NCI-H2171 (cell line): ENCODE data around the gene GSTA1.
"Not testable (repeated sequence)": the region's sequence is repeated elsewhere in the genome, so short reads cannot be mapped to it uniquely, and the experiment has no call there.

Experiments
- DNase-seq: peaks from one replicate; lab custom pipeline; 2025; lab: John Stamatoyannopoulos, UW

GSTA1 gene

GRCh38 chr6:52757651-52758338 is 45.8 kb downstream of the GSTA1 start:
- not testable (repeated sequence) for DNase-seq

GRCh38 chr6:52754443-52754842 is 49.2 kb downstream of the GSTA1 start:
- DNase-seq: no peak

- not testable (repeated sequence) for DNase-seq
Measured at GRCh38 chr6:52753137-52753536, 50.5 kb downstream of the GSTA1 start.

- DNase-seq: no peak
Measured at GRCh38 chr6:52752310-52752709, 51.3 kb downstream of the GSTA1 start.

GRCh38 chr6:52749556-52750152 is 54.0 kb downstream of the GSTA1 start:
- no peak for DNase-seq

- not testable (repeated sequence) for DNase-seq
Measured at GRCh38 chr6:52747301-52747700, 56.3 kb downstream of the GSTA1 start.

- no peak for DNase-seq
Measured at GRCh38 chr6:52746213-52746612, 57.4 kb downstream of the GSTA1 start.

- DNase-seq: no peak
Measured at GRCh38 chr6:52745764-52746201, 57.8 kb downstream of the GSTA1 start.

- DNase-seq: no peak
Measured at GRCh38 chr6:52741872-52742271, 61.7 kb downstream of the GSTA1 start.
